ENCODE results near the gene TRAPPC3L.
A peak's percentile ranks its signal among the peaks of the same experiment; 100 is the strongest.

TRAPPC3L gene

DNA sequence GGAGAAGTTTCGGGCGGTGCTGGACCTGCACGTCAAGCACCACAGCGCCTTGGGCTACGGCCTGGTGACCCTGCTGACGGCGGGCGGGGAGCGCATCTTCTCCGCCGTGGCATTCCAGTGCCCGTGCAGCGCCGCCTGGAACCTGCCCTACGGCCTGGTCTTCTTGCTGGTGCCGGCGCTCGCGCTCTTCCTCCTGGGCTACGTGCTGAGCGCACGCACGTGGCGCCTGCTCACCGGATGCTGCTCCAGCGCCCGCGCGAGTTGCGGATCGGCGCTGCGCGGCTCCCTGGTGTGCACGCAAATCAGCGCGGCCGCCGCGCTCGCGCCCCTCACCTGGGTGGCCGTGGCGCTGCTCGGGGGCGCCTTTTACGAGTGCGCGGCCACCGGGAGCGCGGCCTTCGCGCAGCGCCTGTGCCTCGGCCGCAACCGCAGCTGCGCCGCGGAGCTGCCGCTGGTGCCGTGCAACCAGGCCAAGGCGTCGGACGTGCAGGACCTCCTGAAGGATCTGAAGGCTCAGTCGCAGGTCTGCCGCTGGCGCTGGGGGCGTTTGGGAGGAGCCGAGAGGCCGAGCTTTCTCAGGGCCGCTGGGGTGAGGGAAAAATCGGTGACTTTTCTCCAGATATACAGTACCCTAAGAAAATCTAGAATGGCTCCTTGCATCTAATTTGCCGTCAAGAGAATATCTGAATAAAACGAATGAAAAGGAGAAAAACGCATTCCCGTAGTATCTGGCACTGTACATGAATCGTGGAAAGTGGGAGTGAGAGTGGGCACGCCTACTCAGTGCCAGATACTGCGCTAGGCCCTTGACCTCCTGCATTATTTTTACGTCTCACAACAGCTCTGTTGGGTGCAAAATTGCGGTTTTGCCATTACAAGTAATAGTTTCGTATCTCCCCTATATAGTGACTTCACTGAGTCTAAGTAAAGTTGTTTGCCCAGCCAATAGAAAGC, 83.3 kb downstream of the TRAPPC3L start:
- DNase-seq = peak; percentile 29

DNA sequence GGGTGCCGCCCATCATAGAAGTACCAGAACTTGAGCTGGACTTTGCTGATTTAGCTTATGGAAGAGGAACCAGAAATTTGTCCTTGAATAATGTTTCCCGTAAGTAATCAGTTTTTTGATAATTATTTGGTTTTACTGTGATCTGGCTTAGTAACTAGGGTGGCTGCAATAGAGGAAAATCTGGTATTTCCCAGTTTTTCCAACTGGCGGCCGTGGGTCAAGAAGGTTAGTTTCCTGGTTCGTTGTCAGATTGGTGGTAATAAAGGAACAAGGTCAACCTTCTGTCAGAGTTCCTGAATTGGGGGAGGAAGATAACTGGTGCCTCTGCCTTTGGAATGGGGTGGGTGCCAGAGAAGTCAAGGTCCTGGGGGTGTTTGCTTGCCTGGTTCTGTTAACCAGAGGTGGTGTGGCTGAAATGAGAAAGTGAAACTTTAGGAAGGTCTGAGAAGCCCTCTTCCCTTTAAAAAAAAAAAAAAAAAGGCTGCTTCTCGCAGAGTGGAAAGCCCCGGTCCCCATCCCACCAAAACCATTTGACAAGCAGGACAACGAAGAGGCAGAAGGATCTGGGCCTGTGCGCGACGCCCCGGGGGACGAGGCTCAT, 84.1 kb downstream of the TRAPPC3L start, which contains the start of gene CALHM6:
Gene CALHM6, plus strand, starts transcription at position 45 of the 601 bp plus-strand sequence. Its CDS starts 555 bp downstream, at position 600.
- DNase-seq = no peak

DNA sequence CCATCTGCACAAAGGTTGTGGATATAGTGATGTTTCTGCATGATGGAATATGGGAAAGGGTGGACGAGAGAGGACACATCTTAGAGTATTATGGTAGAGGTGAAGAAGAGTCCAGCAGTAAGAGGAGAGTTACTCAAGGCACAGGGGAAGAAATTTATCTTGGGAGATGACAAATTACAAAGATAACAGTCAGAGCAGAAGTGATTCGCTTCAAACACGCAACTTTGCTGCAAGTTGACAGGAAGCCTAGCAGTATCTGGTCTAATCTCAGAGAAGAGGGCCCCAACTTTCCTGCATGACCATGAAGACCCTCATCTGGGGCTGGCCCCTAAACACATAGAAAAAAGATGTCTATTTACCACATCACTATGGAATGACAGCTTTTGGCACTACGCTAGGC, 85.6 kb downstream of the TRAPPC3L start:
- no peak for DNase-seq

DNA sequence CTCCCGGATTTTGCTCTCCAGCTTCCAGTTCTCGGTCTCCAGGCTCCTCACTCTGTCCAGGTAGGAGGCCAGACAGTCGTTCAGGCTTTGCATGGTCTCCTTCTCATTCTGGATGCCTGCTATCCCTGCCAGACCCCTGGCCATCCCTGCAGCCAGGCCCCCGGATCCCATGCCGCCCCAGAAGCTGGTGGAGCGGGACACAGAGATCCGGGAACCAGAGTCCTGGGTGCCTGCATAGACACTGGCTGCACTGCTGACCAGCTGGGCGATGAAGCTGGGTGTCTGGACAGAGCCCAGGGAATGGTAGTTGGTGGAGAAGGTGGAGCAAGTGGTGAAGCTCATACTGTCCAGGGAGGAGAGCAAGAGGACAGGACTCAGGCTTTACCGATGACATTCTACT, 87.2 kb downstream of the TRAPPC3L start:
- DNase-seq = no peak

DNA sequence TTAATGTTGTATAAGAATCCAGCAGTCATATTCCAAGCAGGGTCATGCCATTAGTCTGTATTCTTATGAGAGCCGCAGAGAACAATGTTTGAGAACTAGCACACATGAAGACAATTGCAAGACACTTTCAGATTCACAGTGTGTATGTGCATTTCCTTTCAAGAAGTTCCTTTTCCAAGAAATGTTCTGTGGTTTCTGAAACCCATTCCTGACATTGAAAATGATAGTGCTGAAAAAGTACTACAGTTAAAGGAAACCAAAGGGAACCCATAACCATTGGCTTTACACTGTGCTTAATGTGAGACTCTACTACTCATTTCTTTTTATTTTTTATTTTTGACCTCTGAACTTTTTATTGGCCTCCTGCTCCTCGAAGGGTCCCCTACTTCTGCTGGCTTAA, 88.6 kb downstream of the TRAPPC3L start:
- DNase-seq = no peak

DNA sequence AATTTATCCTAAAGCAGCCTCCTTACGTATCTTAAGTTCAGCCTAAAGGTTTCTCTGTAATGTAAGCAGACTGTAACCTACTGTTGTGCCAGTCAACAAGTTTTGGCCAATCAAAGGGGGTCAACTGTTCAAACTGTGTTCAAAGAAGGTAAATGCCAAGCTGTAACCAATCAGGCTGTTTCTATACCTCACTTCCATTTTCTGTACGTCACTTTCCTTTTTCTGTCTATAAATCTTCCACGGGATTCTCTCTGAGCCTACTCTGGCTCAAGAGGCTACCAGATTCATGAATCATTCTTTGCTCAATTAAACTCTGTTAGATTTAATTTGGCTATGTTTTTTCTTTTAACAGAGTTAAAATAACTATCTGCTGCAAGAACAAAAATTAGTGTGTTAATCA, 89.4 kb downstream of the TRAPPC3L start:
- DNase-seq = no peak

DNA sequence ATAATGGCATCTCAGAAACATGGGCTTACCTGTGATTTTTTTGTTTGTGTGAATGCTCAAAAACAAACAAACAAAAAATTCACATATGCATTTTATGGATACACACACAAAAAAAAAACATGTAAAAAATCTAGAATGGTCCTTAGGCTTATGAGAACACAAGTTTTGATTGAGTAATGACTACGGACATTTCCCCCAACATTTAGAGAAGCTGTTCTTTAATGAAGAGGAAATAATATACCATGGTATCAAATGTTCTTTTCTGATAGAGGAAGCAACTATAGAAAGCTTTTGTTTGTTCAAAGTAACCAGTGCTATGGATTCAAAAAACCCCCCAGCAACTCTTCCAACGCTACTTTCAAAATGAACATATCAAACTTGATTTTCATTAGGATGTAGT, 93.0 kb downstream of the TRAPPC3L start:
- no peak for DNase-seq

DNA sequence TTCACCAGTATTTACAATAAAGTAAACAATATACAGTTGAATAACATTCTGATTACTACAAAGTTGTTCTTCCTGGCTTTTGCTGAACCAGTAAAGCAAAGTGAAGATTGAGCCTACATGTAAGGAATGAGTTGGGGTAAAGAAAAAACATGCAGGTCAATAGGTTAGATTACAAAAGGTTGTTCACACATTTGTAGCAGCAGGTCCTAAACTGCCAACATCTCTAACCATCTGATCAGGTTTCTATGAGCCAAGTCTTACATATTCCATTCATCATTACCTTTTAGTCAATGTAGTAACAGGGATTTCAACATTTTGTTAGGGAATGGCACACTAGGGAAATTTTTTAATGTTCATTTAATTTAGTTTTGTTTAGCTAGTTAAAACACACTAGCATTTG, 93.6 kb downstream of the TRAPPC3L start:
- DNase-seq = no peak

DNA sequence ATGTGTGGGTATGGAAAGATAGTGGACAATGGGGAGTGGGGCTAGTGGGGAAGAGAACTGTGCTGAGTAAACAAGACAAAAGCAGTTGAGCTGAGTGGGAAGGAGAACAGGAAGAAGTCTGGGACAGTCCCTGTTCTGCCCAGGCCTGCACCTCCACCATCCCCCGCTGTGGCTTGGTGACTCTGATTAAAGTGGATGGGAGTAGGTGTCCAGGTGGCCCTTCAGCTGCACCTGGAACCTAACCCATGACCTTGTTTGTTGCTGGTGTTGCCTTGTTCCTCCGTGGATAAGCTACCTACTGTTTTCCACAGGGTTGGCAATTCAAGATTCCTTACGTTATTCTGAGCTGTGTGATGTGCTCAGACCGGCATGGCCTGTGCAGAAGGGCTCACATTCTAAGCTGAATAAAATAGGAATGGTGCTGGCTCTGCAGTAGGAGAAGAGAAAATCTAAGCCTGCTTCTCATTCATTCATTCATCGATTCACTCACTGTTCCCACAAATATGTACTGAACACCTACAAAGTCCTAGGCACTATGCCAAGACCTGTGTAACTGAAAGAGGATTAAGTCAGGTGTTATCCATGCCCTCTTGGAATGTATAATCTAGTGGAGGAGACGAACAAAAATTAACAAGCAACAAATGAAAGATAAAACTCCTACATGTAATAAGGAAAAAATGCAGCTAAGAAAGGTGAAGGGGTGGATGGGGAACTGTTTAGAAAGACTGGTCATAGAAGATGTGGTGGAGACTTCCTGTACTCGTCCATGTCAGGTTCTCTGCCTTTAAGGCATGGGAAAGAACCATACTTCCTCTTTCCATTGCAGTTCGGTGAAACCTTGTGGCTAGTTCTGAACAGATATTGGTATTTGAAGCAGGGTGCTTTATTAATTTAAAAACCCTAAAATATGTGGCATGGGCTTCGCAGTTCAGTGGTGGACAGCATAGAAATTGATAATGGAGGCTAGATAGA, 94.4 kb downstream of the TRAPPC3L start:
- no peak for DNase-seq

DNA sequence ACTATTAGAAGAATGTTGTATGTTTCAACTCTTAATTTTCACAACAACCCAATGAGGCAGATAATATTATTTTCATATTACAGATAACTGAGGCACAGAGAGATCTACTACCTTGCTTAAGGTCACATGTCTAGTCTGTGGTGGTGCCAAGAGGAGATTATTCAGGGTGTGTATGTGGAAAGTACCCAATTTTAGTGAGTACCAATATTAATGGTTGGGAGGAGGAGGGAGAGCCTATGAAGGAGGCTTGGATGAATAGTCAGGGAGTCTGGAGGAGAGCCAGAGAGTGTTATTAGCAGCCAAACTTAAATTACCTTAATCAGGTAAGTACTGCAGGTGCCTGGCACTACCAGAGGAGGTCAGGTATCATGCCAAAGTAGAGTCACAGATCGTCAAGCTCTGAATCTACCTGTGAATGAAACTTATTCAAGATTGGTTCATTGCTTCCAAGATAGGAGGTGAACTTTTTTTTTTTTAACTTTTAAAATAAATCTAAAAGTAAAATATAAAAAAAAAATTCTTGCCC, 95.2 kb downstream of the TRAPPC3L start:
- no peak for DNase-seq

DNA sequence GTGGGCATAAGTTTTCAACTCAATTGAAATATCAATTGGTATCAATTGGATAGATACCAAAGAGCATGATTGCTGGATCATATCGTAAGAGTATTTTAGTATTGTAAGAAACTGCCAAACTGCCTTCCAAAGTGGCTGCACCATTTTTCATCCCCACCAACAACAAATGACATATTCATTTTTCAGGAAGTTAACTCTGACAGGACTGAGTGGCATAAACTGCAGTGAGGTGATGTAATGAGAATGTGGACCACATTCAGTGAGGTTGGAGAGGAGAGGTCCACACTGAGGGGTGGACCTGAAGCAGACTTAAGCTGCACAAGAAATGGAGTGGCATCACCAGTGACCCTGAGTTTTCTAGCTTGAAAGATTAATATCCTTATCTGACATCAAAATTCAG, 95.9 kb downstream of the TRAPPC3L start:
- no peak for DNase-seq

DNA sequence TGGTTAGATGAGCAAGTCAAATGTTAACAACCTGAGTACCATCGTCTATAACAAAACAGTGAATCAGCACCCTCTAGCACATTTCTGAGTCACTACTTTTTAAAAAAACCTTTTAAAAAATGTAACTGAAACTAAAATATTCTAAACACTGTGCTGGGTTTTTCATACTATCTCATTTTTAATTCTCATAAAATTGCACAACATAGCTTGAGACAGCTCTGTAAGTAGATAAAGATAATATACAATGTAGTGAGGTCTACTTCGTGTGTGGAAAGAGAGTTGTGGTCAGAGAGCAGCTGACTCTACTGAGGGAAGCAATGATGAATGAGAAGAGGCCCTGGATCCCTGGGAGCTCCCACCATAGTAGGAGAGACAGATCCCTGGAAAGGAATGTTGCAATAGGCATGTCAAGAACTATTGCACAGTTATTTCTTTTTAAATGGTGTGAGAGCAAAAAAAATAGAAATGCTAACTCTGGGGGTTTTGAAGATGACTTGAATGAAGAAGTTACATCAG, 97.9 kb downstream of the TRAPPC3L start:
- no peak for DNase-seq

DNA sequence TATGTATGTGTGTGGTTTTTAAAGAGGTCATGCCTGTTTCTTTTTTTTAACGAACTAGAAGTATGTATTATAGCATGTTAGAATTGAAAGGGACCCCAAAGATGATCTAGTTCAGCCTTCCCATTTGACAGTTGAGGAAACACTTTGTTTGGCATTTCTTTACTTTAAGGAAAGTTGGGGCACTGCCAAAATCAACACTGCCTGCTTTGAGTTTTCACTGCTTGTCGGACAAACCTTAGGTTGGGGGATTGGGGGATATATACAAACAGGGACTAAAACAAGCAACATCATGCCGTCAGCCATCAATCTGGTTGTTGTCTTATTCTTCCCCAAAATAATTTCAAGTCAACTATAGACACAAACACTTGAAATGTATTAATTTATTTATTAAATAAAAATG, 98.4 kb downstream of the TRAPPC3L start:
- DNase-seq = no peak

DNA sequence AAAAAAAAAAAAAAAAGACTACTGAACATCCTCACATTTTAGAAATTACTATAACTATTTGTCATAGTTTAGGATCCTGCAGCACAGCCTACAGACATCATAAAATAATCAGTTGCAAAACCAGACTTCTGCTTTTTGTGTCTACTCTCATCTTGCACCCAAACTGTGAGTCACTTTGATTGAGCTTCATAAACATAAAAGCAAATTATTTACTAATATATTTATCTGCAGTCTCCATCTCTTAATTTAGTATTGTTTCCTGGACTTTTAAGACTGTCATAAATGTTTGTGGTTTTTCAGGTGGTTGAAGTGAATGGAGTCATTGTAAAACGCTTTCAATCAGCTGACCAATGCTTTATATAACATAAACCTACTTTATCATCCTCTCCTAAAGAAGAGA, 99.1 kb downstream of the TRAPPC3L start:
- DNase-seq = no peak

DNA sequence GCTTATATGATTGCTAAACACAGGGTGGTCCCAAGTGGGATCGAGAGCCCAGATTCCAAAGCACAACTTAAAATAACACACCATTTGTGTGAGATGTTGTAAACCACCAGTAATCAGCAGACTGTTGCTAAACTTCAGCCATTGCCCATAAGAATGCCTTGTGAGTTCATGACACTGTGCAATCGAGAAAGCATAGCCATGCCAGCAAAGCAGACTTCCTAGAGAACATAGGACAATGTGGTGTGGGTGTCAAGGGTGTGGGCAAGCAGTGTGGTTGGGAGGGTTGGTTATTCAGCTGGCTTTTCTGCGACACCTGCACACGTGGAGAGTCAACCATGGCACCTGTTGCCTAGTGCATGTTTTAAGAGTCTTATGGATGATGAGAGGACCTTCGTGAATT, 100.4 kb downstream of the TRAPPC3L start:
- no peak for DNase-seq
